BLaER1 treated with 17β-estradiol and CSF1 and Interleukin-3, amounts not matched to agents 10 nM and 100 nM (cell line): ENCODE results near the gene PLS1.
"Not testable (repeated sequence)": the region's sequence is repeated elsewhere in the genome, so short reads cannot be mapped to it uniquely, and the experiment has no call there.

Source experiments
- H3K27ac ChIP-seq, 11 experiments: shearing (Covaris generic); formaldehyde crosslinking; 2 replicates each; pipeline ENCODE4 v1.8.1; 2022
- H3K27me3 ChIP-seq, 11 experiments: shearing (Covaris generic); formaldehyde crosslinking; 2 replicates each; pipeline ENCODE4 v1.8.1; 2022
- H3K36me3 ChIP-seq, 11 experiments: shearing (Covaris generic); formaldehyde crosslinking; 2 replicates each; pipeline ENCODE4 v1.8.1; 2022
- H3K4me1 ChIP-seq, 10 experiments: shearing (Covaris generic); formaldehyde crosslinking; 2 replicates each; pipeline ENCODE4 v1.8.1; 2022
- H3K4me2 ChIP-seq, 11 experiments: shearing (Covaris generic); formaldehyde crosslinking; 2 replicates each; pipeline ENCODE4 v1.8.1; 2022
- H3K4me3 ChIP-seq, 10 experiments: shearing (Covaris generic); formaldehyde crosslinking; 2 replicates each; pipeline ENCODE4 v1.8.1; 2022
- H3K9ac ChIP-seq, 11 experiments: shearing (Covaris generic); formaldehyde crosslinking; 2 replicates each; pipeline ENCODE4 v1.8.1; 2022
- H3K9me3 ChIP-seq, 11 experiments: shearing (Covaris generic); formaldehyde crosslinking; replicated peaks in 1 of 11; 2 replicates each; pipeline ENCODE4 v1.8.1; 2022
- H4K20me1 ChIP-seq, 11 experiments: shearing (Covaris generic); formaldehyde crosslinking; 2 replicates each; pipeline ENCODE4 v1.8.1; 2022
- Cebpa-rat ChIP-seq, 11 experiments: shearing (Covaris generic); IDR thresholded peaks; 2 replicates each; pipeline ENCODE4 v1.8.1; 2022

Gene PLS1

DNA sequence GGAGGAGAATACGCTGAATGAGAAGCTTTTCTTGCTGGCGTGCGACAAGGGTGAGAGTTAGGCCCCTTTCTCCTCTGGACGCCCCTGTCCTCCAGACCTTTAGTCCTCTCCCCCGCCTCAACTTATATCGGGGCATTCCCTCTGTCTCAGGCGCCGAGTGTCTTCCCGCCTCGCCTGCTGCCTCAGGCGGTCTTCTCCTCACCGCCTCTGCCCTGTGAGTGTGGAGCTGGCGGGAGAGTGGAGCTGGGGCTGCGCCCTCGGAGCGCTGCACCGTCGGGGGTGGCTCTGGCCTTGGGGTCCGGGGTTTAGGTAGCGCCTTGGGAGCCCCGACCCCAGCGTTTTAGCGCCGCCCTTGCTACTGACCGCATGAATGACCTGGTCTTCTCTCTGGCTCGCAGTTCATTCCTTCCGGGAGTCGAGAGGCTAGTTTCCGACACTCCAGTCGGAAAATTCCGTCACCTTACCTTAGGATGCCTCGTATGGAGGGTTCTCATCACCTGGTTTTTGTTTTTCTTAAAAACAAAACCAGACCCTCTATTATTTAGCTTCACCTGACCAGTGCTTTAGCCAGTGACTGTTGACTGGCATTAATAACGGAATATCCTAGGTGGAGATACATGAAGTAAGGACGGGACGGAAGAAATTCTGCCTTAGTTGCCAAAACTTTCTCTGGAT, 128.6 kb downstream of the PLS1 start:
- Histone ChIP-seq H3K4me2 (peak overlapping the region; percentile 73 to 98 (median 92)), H3K36me3 (no peaks in the 10 kb centered on the region), H3K4me3 (peak overlapping the region; percentile 85 to 97 (median 90)), H4K20me1 (no peaks in the 10 kb centered on the region), H3K27ac (peak overlapping the region in 10 of 11 experiments; percentile 85 to 91 (median 86); a peak in 20 of 22 replicates), H3K4me1 (peaks cover 0 to 14% (median 7%) of the 10 kb centered on the region in 10 experiments; a peak in 14 of 20 replicates), H3K9me3 (peaks cover 0 to 7% (median 0%) of the 10 kb centered on the region in 11 experiments; a peak in 5 of 22 replicates), H3K27me3 (peaks cover 4 to 12% (median 11%) of the 10 kb centered on the region in 11 experiments; a peak in 17 of 22 replicates), H3K9ac (peak overlapping the region; percentile 87 to 92 (median 90))
- TF ChIP-seq Cebpa-rat (IDR thresholded peaks at IDR 0.05), result no peak

- peaks cover 4 to 12% (median 11%) of the 10 kb centered on the region in 11 experiments; a peak in 17 of 22 replicates for H3K27me3 ChIP-seq
- no peak overlapping the region for H3K27ac ChIP-seq
- peak overlapping the region in 9 of 10 experiments; percentile 85 to 97 (median 90); a peak in 16 of 20 replicates for H3K4me3 ChIP-seq
- no peak for TF ChIP-seq Cebpa-rat (IDR thresholded peaks at IDR 0.05)
- H3K4me2 ChIP-seq, result peak overlapping the region; percentile 73 to 98 (median 92)
- peak overlapping the region in 4 of 11 experiments; percentile 87 to 91 (median 90); a peak in 5 of 22 replicates for H3K9ac ChIP-seq
- H3K4me1 ChIP-seq, result peaks cover 0 to 14% (median 7%) of the 10 kb centered on the region in 10 experiments; a peak in 14 of 20 replicates
- H3K36me3 ChIP-seq, result no peaks in the 10 kb centered on the region
- H3K9me3 ChIP-seq, result peaks cover 0 to 7% (median 0%) of the 10 kb centered on the region in 11 experiments; a peak in 5 of 22 replicates
- H4K20me1 ChIP-seq, result no peaks in the 10 kb centered on the region
These were observed 129.2 kb downstream of the PLS1 start for GRCh38 chr3:142725357-142725739.

- H3K4me1 ChIP-seq, result peaks cover 0 to 14% (median 7%) of the 10 kb centered on the region in 10 experiments; a peak in 14 of 20 replicates
- no peak overlapping the region for H3K4me3 ChIP-seq
- no peak overlapping the region for H3K4me2 ChIP-seq
- H3K27me3 ChIP-seq, result peaks cover 4 to 12% (median 11%) of the 10 kb centered on the region in 11 experiments; a peak in 17 of 22 replicates
- TF ChIP-seq Cebpa-rat (IDR thresholded peaks at IDR 0.05), result no peak
- no peak overlapping the region for H3K27ac ChIP-seq
- H3K9ac ChIP-seq, result no peak overlapping the region
- no peaks in the 10 kb centered on the region for H4K20me1 ChIP-seq
- no peaks in the 10 kb centered on the region for H3K36me3 ChIP-seq
- H3K9me3 ChIP-seq, result peaks cover 0 to 7% (median 0%) of the 10 kb centered on the region in 11 experiments; a peak in 5 of 22 replicates
These were observed 129.8 kb downstream of the PLS1 start for GRCh38 chr3:142726017-142726416.

DNA sequence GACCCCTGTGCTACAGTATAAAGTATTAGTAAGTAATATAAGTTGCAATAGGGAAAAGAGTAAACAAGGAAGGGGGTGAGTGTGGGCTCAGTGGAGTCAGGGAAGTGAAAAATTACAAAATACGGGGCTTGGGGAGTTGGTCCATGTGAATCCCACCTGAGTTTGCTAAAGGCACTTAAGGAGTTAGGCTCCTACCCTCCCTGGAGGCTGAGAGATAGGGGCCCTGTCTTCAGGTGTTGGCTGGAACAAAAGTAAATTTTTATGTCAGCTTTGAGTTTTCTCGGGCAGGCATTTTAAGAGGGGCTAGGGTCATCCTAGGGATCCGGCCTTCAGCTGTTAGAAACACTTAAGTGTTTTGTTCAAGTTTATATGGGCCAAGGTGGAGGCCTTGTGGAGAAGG, 135.9 kb downstream of the PLS1 start:
- no peak overlapping the region for H3K9ac ChIP-seq
- no peaks in the 10 kb centered on the region for H3K9me3 ChIP-seq
- H4K20me1 ChIP-seq, result no peaks in the 10 kb centered on the region
- H3K4me2 ChIP-seq, result peak overlapping the region in 8 of 11 experiments; percentile 5 to 58 (median 28); a peak in 11 of 22 replicates
- H3K36me3 ChIP-seq, result no peaks in the 10 kb centered on the region
- H3K4me1 ChIP-seq, result peaks cover 0 to 21% (median 9%) of the 10 kb centered on the region in 10 experiments; a peak in 9 of 20 replicates
- H3K4me3 ChIP-seq, result no peak overlapping the region
- TF ChIP-seq Cebpa-rat (IDR thresholded peaks at IDR 0.05), result no peak
- H3K27ac ChIP-seq, result no peak overlapping the region; a peak in 1 of 22 replicates
- no peaks in the 10 kb centered on the region for H3K27me3 ChIP-seq

GRCh38 chr3:142734834-142735233, 138.6 kb downstream of the PLS1 start:
- H3K4me3 ChIP-seq, result no peak overlapping the region

GRCh38 chr3:142735462-142735861, 139.3 kb downstream of the PLS1 start:
- no peak overlapping the region for H3K4me3 ChIP-seq
- peaks cover 0 to 21% (median 9%) of the 10 kb centered on the region in 10 experiments; a peak in 9 of 20 replicates for H3K4me1 ChIP-seq
- no peak overlapping the region for H3K27ac ChIP-seq
- no peaks in the 10 kb centered on the region for H3K36me3 ChIP-seq
- no peak for TF ChIP-seq Cebpa-rat (IDR thresholded peaks at IDR 0.05)
- no peaks in the 10 kb centered on the region for H3K27me3 ChIP-seq
- H3K9ac ChIP-seq, result no peak overlapping the region
- no peaks in the 10 kb centered on the region for H4K20me1 ChIP-seq
- H3K9me3 ChIP-seq, result no peaks in the 10 kb centered on the region
- H3K4me2 ChIP-seq, result peak overlapping the region in 1 of 11 experiments; percentile 11; a peak in 2 of 22 replicates

More at GRCh38 chr3:142734834-142735233, 138.6 kb downstream of the PLS1 start:
- no peak overlapping the region; a peak in 1 of 22 replicates for H3K4me2 ChIP-seq
- no peak overlapping the region for H3K9ac ChIP-seq
- no peak overlapping the region for H3K27ac ChIP-seq
- H3K9me3 ChIP-seq, result no peaks in the 10 kb centered on the region
- TF ChIP-seq Cebpa-rat (IDR thresholded peaks at IDR 0.05), result no peak
- no peaks in the 10 kb centered on the region for H3K27me3 ChIP-seq
- H3K36me3 ChIP-seq, result no peaks in the 10 kb centered on the region
- H4K20me1 ChIP-seq, result no peaks in the 10 kb centered on the region
- peaks cover 0 to 21% (median 9%) of the 10 kb centered on the region in 10 experiments; a peak in 9 of 20 replicates for H3K4me1 ChIP-seq

GRCh38 chr3:142738396-142738795, 142.2 kb downstream of the PLS1 start:
- Histone ChIP-seq H3K27me3 (no peaks in the 10 kb centered on the region), H4K20me1 (no peaks in the 10 kb centered on the region), H3K4me3 (no peak overlapping the region), H3K36me3 (no peaks in the 10 kb centered on the region), H3K9ac (no peak overlapping the region), H3K4me1 (peaks cover 0 to 5% (median 0%) of the 10 kb centered on the region in 10 experiments; a peak in 5 of 20 replicates), H3K4me2 (no peak overlapping the region), H3K27ac (no peak overlapping the region), H3K9me3 (no peaks in the 10 kb centered on the region)
- no peak for TF ChIP-seq Cebpa-rat (IDR thresholded peaks at IDR 0.05)

- Histone ChIP-seq H3K27ac (no peak overlapping the region), H3K27me3 (no peaks in the 10 kb centered on the region), H3K9ac (no peak overlapping the region), H3K9me3 (peaks cover 0 to 19% (median 12%) of the 10 kb centered on the region in 11 experiments; a peak in 11 of 22 replicates), H3K4me3 (no peak overlapping the region), H3K4me2 (no peak overlapping the region), H3K4me1 (no peaks in the 10 kb centered on the region), H4K20me1 (no peaks in the 10 kb centered on the region), H3K36me3 (peaks cover 0 to 29% (median 12%) of the 10 kb centered on the region in 11 experiments; a peak in 14 of 22 replicates)
- TF ChIP-seq Cebpa-rat (IDR thresholded peaks at IDR 0.05), result no peak
These were observed 150.5 kb downstream of the PLS1 start for GRCh38 chr3:142746646-142747045.

GRCh38 chr3:142750531-142750930, 154.3 kb downstream of the PLS1 start:
- not testable (repeated sequence) for H4K20me1 ChIP-seq, H3K4me1 ChIP-seq, H3K27ac ChIP-seq, H3K27me3 ChIP-seq, H3K9ac ChIP-seq, H3K4me2 ChIP-seq, H3K4me3 ChIP-seq
- Histone ChIP-seq H3K36me3 (peaks cover 0 to 29% (median 12%) of the 10 kb centered on the region in 11 experiments; a peak in 14 of 22 replicates), H3K9me3 (peaks cover 0 to 19% (median 12%) of the 10 kb centered on the region in 11 experiments; a peak in 11 of 22 replicates)

DNA sequence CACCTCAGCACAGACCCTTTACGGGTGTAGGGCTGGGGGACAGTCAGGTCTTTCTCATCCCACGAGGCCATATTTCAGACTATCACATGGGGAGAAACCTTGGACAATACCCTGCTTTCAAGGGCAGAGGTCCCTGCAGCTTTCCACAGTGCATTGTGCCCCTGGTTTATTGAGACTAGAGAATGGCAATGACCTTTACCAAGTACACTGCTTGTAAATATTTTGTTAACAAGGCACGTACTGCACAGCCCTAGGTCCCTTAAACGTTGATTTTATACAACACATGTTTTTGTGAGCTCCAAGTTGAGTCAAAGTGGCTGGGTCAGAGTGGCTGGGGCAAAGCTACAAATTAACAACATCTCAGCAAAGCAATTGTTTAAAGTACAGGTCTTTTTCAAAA, 156.4 kb downstream of the PLS1 start:
- not testable (repeated sequence) for H3K27me3 ChIP-seq

More for the DNA sequence above, 156.4 kb downstream of the PLS1 start:
- Histone ChIP-seq H3K36me3 (peaks cover 0 to 29% (median 12%) of the 10 kb centered on the region in 11 experiments; a peak in 14 of 22 replicates), H3K9me3 (peaks cover 0 to 19% (median 12%) of the 10 kb centered on the region in 11 experiments; a peak in 11 of 22 replicates)
- not testable (repeated sequence) for H4K20me1 ChIP-seq, H3K4me3 ChIP-seq, H3K9ac ChIP-seq, H3K27ac ChIP-seq, H3K4me1 ChIP-seq, H3K4me2 ChIP-seq
